Measurements from ENCODE around the gene TRIP12.
"Not testable (repeated sequence)": the region's sequence is repeated elsewhere in the genome, so short reads cannot be mapped to it uniquely, and the experiment has no call there.

Gene TRIP12

GRCh38 chr2:229921892-229922448 lies at the start of gene TRIP12:
TSS of gene TRIP12 (minus strand) at chr2:229922009. CDS start at chr2:229880079, 41,930 bp downstream.
- peak; percentile 81 to 84 for DNase-seq

GRCh38 chr2:229971298-229971790 lies 49.5 kb upstream of the TRIP12 start:
- DNase-seq, result no peak

- no peak for DNase-seq
Measured at GRCh38 chr2:229970406-229970805, 48.6 kb upstream of the TRIP12 start.

GRCh38 chr2:229969921-229970320 lies 48.1 kb upstream of the TRIP12 start:
- DNase-seq, result no peak

GRCh38 chr2:229963596-229963995 lies 41.8 kb upstream of the TRIP12 start:
- DNase-seq, result not testable (repeated sequence)

GRCh38 chr2:229956491-229956890 lies 34.7 kb upstream of the TRIP12 start:
- DNase-seq, result no peak

- no peak for DNase-seq
Measured at GRCh38 chr2:229955663-229956062, 33.9 kb upstream of the TRIP12 start.

GRCh38 chr2:229952256-229952835 lies 30.5 kb upstream of the TRIP12 start:
- DNase-seq, result no peak

- DNase-seq, result no peak
Measured at GRCh38 chr2:229947544-229947943, 25.7 kb upstream of the TRIP12 start.

- DNase-seq, result no peak
Measured at GRCh38 chr2:229945975-229946374, 24.2 kb upstream of the TRIP12 start.

- no peak for DNase-seq
Measured at GRCh38 chr2:229943770-229944449, 22.1 kb upstream of the TRIP12 start.

- no peak for DNase-seq
Measured at GRCh38 chr2:229943171-229943570, 21.4 kb upstream of the TRIP12 start.

- DNase-seq, result no peak
Measured at GRCh38 chr2:229942671-229943070, 20.9 kb upstream of the TRIP12 start.

- no peak for DNase-seq
Measured at GRCh38 chr2:229937537-229937936, 15.7 kb upstream of the TRIP12 start.

GRCh38 chr2:229931241-229931640 lies 9.4 kb upstream of the TRIP12 start:
- DNase-seq, result no peak

- no peak for DNase-seq
Measured at GRCh38 chr2:229930656-229931055, 8.8 kb upstream of the TRIP12 start.

- no peak for DNase-seq
Measured at GRCh38 chr2:229927817-229928321, 6.1 kb upstream of the TRIP12 start.

- no peak for DNase-seq
Measured at GRCh38 chr2:229925201-229925600, 3.4 kb upstream of the TRIP12 start.

- DNase-seq, result not testable (repeated sequence)
Measured at GRCh38 chr2:229924541-229924940, 2.7 kb upstream of the TRIP12 start.

- peak; percentile 52 to 83 for DNase-seq
Measured at GRCh38 chr2:229922449-229923386, 909 bp upstream of the TRIP12 start, which contains the start of gene FBXO36. TSS of gene FBXO36 (plus strand) at chr2:229922503. CDS start at chr2:229922514, 11 bp downstream.

GRCh38 chr2:229921101-229921891 lies 513 bp downstream of the TRIP12 start:
- peak; percentile 48 to 50 for DNase-seq

Data from stimulated activated CD4-positive, alpha-beta T cell treated with anti-CD3 and anti-CD28 coated beads, Interleukin-2, amount 100 ng/mL, for 48 hours (primary cell).